Calu3 (cell line): ENCODE results near the gene LRRC4. TPM values are rescaled to one million over a fixed set of nuclear protein-coding genes. Genes with fewer than 3 reads are reported as not detected.

Source experiments
- BruUV-seq: library from RNA; stranded (reverse); fragments of 400-500 nt; replicated peaks from 2 replicates; lab custom pipeline; 2021; lab: Mats Ljungman, UMichigan
- CTCF ChIA-PET: fragments of 300-600 bp; sonication (Branson Sonifier 250); formaldehyde crosslinking; loops from one replicate; lab custom pipeline; 2022; ENCODE audit warnings: antibody characterized with exemption; lab: Charles Lee
- DNase-seq: peaks from one replicate; pipeline ENCODE4 v3.0.0; 2022
- H3K27ac Mint-ChIP-seq: one replicate; pipeline ENCODE4 v1.8.0; 2022; ENCODE audit warnings: mixed read lengths; ENCODE audit not compliant: unreplicated experiment
- H3K27me3 Mint-ChIP-seq: one replicate; pipeline ENCODE4 v1.8.0; 2022; ENCODE audit warnings: mixed read lengths; ENCODE audit not compliant: unreplicated experiment
- H3K36me3 Mint-ChIP-seq: one replicate; pipeline ENCODE4 v1.8.0; 2022; ENCODE audit warnings: mild to moderate bottlenecking, moderate library complexity, mixed read lengths; ENCODE audit not compliant: insufficient read depth, unreplicated experiment
- H3K4me1 Mint-ChIP-seq: one replicate; pipeline ENCODE4 v1.8.0; 2022; ENCODE audit warnings: mild to moderate bottlenecking, low read depth, mixed read lengths; ENCODE audit not compliant: unreplicated experiment
- H3K4me3 Mint-ChIP-seq: one replicate; pipeline ENCODE4 v1.8.0; 2022; ENCODE audit warnings: mild to moderate bottlenecking, low read depth, moderate library complexity, mixed read lengths; ENCODE audit not compliant: unreplicated experiment
- H3K9me3 Mint-ChIP-seq: one replicate; pipeline ENCODE4 v1.8.0; 2022; ENCODE audit warnings: low read depth, mixed read lengths; ENCODE audit not compliant: unreplicated experiment
- CTCF ChIP-seq: fragments of 200-600 bp; IDR thresholded peaks from one replicate; pipeline ENCODE4 v1.8.0; 2022; ENCODE audit warnings: antibody characterized with exemption; ENCODE audit not compliant: unreplicated experiment
- intact Hi-C: fragments of 100-400 bp; cut with micrococcal nuclease; formaldehyde crosslinking; loops from one replicate; pipeline ENCODE4 v1.10.0; 2022; ENCODE audit not compliant: unreplicated experiment
- total RNA-seq: library from RNA; stranded (reverse); gene quantifications from 2 replicates; pipeline ENCODE4 v1.2.3, GENCODE V29; 2022

Gene LRRC4
- total RNA-seq, 1 experiment from 2014 or later: not detected

- no peaks in the 10 kb centered on the region for H3K4me1 Mint-ChIP-seq
- CTCF ChIA-PET: no interaction called here
These were observed 23.9 kb downstream of the LRRC4 start for GRCh38 chr7:128007303-128007680.

GRCh38 chr7:128006550-128007302 lies 24.5 kb downstream of the LRRC4 start:
- CTCF ChIA-PET: no interaction called here
- H3K4me1 Mint-ChIP-seq: no peaks in the 10 kb centered on the region
- H3K36me3 Mint-ChIP-seq: no peaks in the 10 kb centered on the region
- no peak for DNase-seq
- no peak overlapping the region for H3K27ac Mint-ChIP-seq
- BruUV-seq: no TSS peak
- no peak for TF ChIP-seq CTCF
- intact Hi-C loops: no loop called here
- H3K9me3 Mint-ChIP-seq: no peaks in the 10 kb centered on the region
- H3K4me3 Mint-ChIP-seq: no peak overlapping the region
- no peaks in the 10 kb centered on the region for H3K27me3 Mint-ChIP-seq

More at GRCh38 chr7:128007303-128007680, 23.9 kb downstream of the LRRC4 start:
- H3K27ac Mint-ChIP-seq: no peak overlapping the region
- BruUV-seq: no TSS peak
- no peak overlapping the region for H3K4me3 Mint-ChIP-seq
- TF ChIP-seq CTCF: no peak
- no peak for DNase-seq
- H3K36me3 Mint-ChIP-seq: no peaks in the 10 kb centered on the region
- no peaks in the 10 kb centered on the region for H3K9me3 Mint-ChIP-seq
- intact Hi-C loops: no loop called here
- no peaks in the 10 kb centered on the region for H3K27me3 Mint-ChIP-seq

- no peak overlapping the region for H3K4me3 Mint-ChIP-seq
- no peak overlapping the region for H3K27ac Mint-ChIP-seq
- no peak for DNase-seq
- BruUV-seq: no TSS peak
- CTCF ChIA-PET: no interaction called here
- H3K9me3 Mint-ChIP-seq: no peaks in the 10 kb centered on the region
- no peak for TF ChIP-seq CTCF
- no peaks in the 10 kb centered on the region for H3K4me1 Mint-ChIP-seq
- no peaks in the 10 kb centered on the region for H3K36me3 Mint-ChIP-seq
- no peaks in the 10 kb centered on the region for H3K27me3 Mint-ChIP-seq
- intact Hi-C loops: no loop called here
These were observed 25.5 kb downstream of the LRRC4 start for GRCh38 chr7:128005759-128006159.

- no peaks in the 10 kb centered on the region for H3K27me3 Mint-ChIP-seq
- no peak for TF ChIP-seq CTCF
- CTCF ChIA-PET: no interaction called here
- no peak overlapping the region for H3K4me3 Mint-ChIP-seq
- intact Hi-C loops: no loop called here
- no TSS peak for BruUV-seq
- no peak for DNase-seq
- H3K36me3 Mint-ChIP-seq: no peaks in the 10 kb centered on the region
- H3K4me1 Mint-ChIP-seq: no peaks in the 10 kb centered on the region
- no peaks in the 10 kb centered on the region for H3K9me3 Mint-ChIP-seq
- no peak overlapping the region for H3K27ac Mint-ChIP-seq
These were observed 26.1 kb downstream of the LRRC4 start for GRCh38 chr7:128005117-128005516.
